Measurements from ENCODE around the gene ADK.
"Not testable (repeated sequence)": the region's sequence is repeated elsewhere in the genome, so short reads cannot be mapped to it uniquely, and the experiment has no call there.

Gene ADK

DNA sequence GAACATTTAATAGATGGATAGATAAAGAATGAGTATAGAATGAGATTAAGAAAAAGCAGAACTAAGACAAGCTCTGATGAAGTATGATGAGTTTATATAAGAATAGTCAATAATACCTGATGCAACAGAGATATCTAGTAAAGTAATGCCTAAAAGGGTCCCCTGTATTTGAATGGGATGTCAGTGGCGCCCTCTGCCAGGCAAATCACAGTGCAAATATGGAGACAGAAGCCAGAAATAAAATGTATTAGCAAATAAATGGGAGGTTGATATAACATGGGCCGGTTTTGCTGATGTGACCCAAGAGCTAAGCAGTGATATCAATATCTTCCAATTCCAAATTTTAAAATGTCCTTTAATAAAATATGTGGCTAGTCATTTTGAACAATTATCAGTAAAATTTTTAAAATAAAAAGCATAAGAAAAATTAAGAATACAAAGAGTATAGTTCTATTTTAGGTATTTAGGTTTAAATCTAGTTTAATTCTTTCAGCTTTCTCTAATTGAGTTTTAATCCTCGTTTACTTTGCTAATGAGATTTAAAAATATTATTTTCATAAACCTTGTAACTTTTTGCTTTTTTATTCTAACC is 62.6 kb downstream of the ADK start:
- Histone ChIP-seq H3K4me1 (ENCODE audit: control insufficient read depth in 1 of 2, insufficient read depth in 2 of 2, low read length in 2 of 2) (no peaks in the 10 kb centered on the region), H3K27ac (ENCODE audit: low read length) (no peak overlapping the region)

DNA sequence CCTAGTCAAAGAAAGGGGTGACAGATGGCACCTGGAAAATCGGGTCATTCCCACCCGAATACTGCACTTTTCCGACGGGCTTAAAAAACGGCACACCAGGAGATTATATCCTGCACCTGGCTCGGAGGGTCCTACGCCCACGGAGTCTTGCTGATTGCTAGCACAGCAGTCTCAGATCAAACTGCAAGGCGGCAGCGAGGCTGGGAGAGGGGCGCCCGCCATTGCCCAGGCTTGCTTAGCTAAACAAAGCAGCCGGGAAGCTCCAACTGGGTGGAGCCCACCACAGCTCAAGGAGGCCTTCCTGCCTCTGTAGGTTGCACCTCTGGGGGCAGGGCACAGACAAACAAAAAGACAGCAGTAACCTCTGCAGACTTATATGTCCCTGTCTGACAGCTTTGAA is 66.1 kb downstream of the ADK start:
- H3K9me3 ChIP-seq (ENCODE audit: control insufficient read depth in 1 of 2, low read length in 2 of 2), result not testable (repeated sequence)

More for the DNA sequence above, 62.6 kb downstream of the ADK start:
- H3K36me3 ChIP-seq (ENCODE audit: control insufficient read depth in 1 of 2, insufficient read depth in 2 of 2, low read length in 2 of 2), result no peaks in the 10 kb centered on the region
- no peak overlapping the region for H3K4me3 ChIP-seq (ENCODE audit: low read depth in 1 of 2, low read length in 2 of 2)
- H3K27me3 ChIP-seq (ENCODE audit: low read depth, low read length), result no peaks in the 10 kb centered on the region
- H3K9me3 ChIP-seq (ENCODE audit: control insufficient read depth in 1 of 2, low read length in 2 of 2), result no peaks in the 10 kb centered on the region

DNA sequence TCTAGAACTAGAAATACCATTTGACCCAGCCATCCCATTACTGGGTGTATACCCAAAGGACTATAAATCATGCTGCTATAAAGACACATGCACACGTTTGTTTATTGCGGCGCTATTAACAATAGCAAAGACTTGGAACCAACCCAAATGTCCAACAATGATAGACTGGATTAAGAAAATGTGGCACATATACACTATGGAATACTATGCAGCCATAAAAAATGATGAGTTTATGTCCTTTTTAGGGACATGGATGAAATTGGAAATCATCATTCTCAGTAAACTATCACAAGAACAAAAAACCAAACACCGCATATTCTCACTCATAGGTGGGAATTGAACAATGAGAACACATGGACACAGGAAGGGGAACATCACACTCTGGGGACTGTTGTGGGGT is 71.4 kb downstream of the ADK start:
- H3K36me3 ChIP-seq (ENCODE audit: control insufficient read depth in 1 of 2, insufficient read depth in 2 of 2, low read length in 2 of 2); H3K4me1 ChIP-seq (ENCODE audit: control insufficient read depth in 1 of 2, insufficient read depth in 2 of 2, low read length in 2 of 2); H3K4me3 ChIP-seq (ENCODE audit: low read depth in 1 of 2, low read length in 2 of 2); H3K9me3 ChIP-seq (ENCODE audit: control insufficient read depth in 1 of 2, low read length in 2 of 2); H3K27ac ChIP-seq (ENCODE audit: low read length); H3K27me3 ChIP-seq (ENCODE audit: low read depth, low read length): not testable (repeated sequence)

More for the DNA sequence above, 66.1 kb downstream of the ADK start:
- not testable (repeated sequence) for H3K27me3 ChIP-seq (ENCODE audit: low read depth, low read length); H3K4me3 ChIP-seq (ENCODE audit: low read depth in 1 of 2, low read length in 2 of 2); H3K36me3 ChIP-seq (ENCODE audit: control insufficient read depth in 1 of 2, insufficient read depth in 2 of 2, low read length in 2 of 2); H3K27ac ChIP-seq (ENCODE audit: low read length); H3K4me1 ChIP-seq (ENCODE audit: control insufficient read depth in 1 of 2, insufficient read depth in 2 of 2, low read length in 2 of 2)

DNA sequence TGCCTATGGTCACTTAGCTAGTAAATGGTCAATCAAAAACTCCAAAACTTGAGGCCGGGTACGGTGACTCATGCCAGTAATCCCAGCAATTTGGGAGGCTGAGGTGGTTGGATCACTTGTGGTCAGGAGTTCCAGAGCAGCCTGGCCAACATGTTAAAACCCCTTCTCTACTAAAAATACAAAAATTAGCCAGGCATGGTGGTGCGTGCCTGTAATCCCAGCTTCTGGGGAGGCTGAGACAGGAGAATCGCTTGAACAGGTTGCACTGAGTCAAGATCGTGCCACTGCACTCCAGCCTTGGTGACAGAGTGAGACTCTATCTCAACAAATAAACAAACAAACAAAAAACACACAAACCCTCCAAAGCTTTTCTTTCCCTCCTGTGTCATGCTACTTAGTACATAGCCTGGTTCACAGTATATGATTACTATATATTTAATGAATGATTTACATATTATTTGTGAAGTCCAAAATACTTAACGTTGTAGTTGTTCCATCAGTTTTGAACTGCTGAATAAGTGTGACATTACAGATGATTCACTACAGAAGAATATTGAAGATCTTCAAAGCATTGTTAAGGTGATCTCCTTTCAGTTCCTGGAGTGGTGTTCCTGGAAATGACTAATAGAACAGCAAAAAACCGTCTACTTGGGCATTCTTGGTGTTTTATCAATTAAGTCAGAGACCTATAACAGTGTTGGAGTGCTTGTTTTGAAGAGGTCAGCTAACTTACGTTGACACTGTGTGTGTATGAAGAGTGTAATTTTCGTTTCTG is 72.9 kb downstream of the ADK start:
- Histone ChIP-seq H3K27me3 (ENCODE audit: low read depth, low read length) (no peaks in the 10 kb centered on the region), H3K36me3 (ENCODE audit: control insufficient read depth in 1 of 2, insufficient read depth in 2 of 2, low read length in 2 of 2) (no peaks in the 10 kb centered on the region), H3K4me3 (ENCODE audit: low read depth in 1 of 2, low read length in 2 of 2) (no peak overlapping the region), H3K4me1 (ENCODE audit: control insufficient read depth in 1 of 2, insufficient read depth in 2 of 2, low read length in 2 of 2) (no peaks in the 10 kb centered on the region), H3K9me3 (ENCODE audit: control insufficient read depth in 1 of 2, low read length in 2 of 2) (no peaks in the 10 kb centered on the region), H3K27ac (ENCODE audit: low read length) (no peak overlapping the region)

DNA sequence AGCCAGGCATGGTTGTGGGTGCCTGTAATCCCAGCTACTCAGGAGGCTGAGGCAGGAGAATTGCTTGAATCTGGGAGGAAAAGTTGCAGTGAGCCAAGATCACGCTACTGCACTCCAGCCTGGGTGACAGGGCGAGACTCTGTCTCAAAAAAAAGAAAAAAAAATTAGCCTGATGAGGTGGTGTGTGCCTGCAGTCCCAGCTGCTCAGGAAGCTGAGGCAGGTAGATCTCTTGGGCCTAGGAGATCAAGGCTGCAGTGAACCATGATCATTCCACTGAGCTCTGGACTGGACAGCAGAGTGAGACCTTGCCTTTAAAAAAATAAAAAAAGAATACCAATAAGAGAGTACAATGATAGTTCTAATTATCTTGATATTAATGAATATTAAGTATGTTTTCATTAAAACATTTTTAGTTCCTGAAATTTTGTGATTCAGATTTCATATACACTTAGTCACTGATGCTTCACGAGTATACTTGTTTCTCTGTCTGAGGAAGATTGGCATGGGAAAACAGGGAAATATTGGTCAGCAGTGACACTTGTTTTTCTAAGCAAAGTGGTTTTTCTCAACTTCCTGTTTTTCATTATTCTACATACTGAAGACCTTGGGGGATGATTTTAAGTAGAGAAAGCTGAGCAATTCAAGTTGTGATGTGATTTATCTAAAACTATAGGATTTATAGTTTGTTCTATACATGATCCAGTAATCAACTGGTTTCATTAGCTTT is 76.8 kb downstream of the ADK start:
- H3K4me1 ChIP-seq (ENCODE audit: control insufficient read depth in 1 of 2, insufficient read depth in 2 of 2, low read length in 2 of 2), result no peaks in the 10 kb centered on the region
- H3K4me3 ChIP-seq (ENCODE audit: low read depth in 1 of 2, low read length in 2 of 2), result no peak overlapping the region
- no peak overlapping the region for H3K27ac ChIP-seq (ENCODE audit: low read length)
- no peaks in the 10 kb centered on the region for H3K9me3 ChIP-seq (ENCODE audit: control insufficient read depth in 1 of 2, low read length in 2 of 2)
- no peaks in the 10 kb centered on the region for H3K36me3 ChIP-seq (ENCODE audit: control insufficient read depth in 1 of 2, insufficient read depth in 2 of 2, low read length in 2 of 2)
- H3K27me3 ChIP-seq (ENCODE audit: low read depth, low read length), result no peaks in the 10 kb centered on the region

- H3K27me3 ChIP-seq (ENCODE audit: low read depth, low read length), result no peaks in the 10 kb centered on the region
- no peaks in the 10 kb centered on the region for H3K36me3 ChIP-seq (ENCODE audit: control insufficient read depth in 1 of 2, insufficient read depth in 2 of 2, low read length in 2 of 2)
- H3K4me1 ChIP-seq (ENCODE audit: control insufficient read depth in 1 of 2, insufficient read depth in 2 of 2, low read length in 2 of 2), result no peaks in the 10 kb centered on the region
- no peak overlapping the region for H3K27ac ChIP-seq (ENCODE audit: low read length)
- no peak overlapping the region for H3K4me3 ChIP-seq (ENCODE audit: low read depth in 1 of 2, low read length in 2 of 2)
- no peaks in the 10 kb centered on the region for H3K9me3 ChIP-seq (ENCODE audit: control insufficient read depth in 1 of 2, low read length in 2 of 2)
Measured at GRCh38 chr10:74231375-74231774, 80.4 kb downstream of the ADK start.

GRCh38 chr10:74233281-74233680 is 82.3 kb downstream of the ADK start:
- H3K4me3 ChIP-seq (ENCODE audit: low read depth in 1 of 2, low read length in 2 of 2), result no peak overlapping the region
- H3K27ac ChIP-seq (ENCODE audit: low read length), result no peak overlapping the region
- H3K36me3 ChIP-seq (ENCODE audit: control insufficient read depth in 1 of 2, insufficient read depth in 2 of 2, low read length in 2 of 2), result no peaks in the 10 kb centered on the region
- H3K4me1 ChIP-seq (ENCODE audit: control insufficient read depth in 1 of 2, insufficient read depth in 2 of 2, low read length in 2 of 2), result no peaks in the 10 kb centered on the region
- no peaks in the 10 kb centered on the region for H3K27me3 ChIP-seq (ENCODE audit: low read depth, low read length)
- no peaks in the 10 kb centered on the region for H3K9me3 ChIP-seq (ENCODE audit: control insufficient read depth in 1 of 2, low read length in 2 of 2)

GRCh38 chr10:74234569-74234968 is 83.5 kb downstream of the ADK start:
- H3K9me3 ChIP-seq (ENCODE audit: control insufficient read depth in 1 of 2, low read length in 2 of 2), result no peaks in the 10 kb centered on the region
- no peak overlapping the region for H3K4me3 ChIP-seq (ENCODE audit: low read depth in 1 of 2, low read length in 2 of 2)
- no peak overlapping the region for H3K27ac ChIP-seq (ENCODE audit: low read length)
- H3K36me3 ChIP-seq (ENCODE audit: control insufficient read depth in 1 of 2, insufficient read depth in 2 of 2, low read length in 2 of 2), result no peaks in the 10 kb centered on the region
- H3K27me3 ChIP-seq (ENCODE audit: low read depth, low read length), result no peaks in the 10 kb centered on the region
- no peaks in the 10 kb centered on the region for H3K4me1 ChIP-seq (ENCODE audit: control insufficient read depth in 1 of 2, insufficient read depth in 2 of 2, low read length in 2 of 2)

- Histone ChIP-seq H3K27ac (ENCODE audit: low read length) (peak overlapping the region; percentile 11), H3K4me1 (ENCODE audit: control insufficient read depth in 1 of 2, insufficient read depth in 2 of 2, low read length in 2 of 2) (no peaks in the 10 kb centered on the region), H3K4me3 (ENCODE audit: low read depth in 1 of 2, low read length in 2 of 2) (no peak overlapping the region), H3K27me3 (ENCODE audit: low read depth, low read length) (no peaks in the 10 kb centered on the region), H3K36me3 (ENCODE audit: control insufficient read depth in 1 of 2, insufficient read depth in 2 of 2, low read length in 2 of 2) (peaks cover 0 to 4% of the 10 kb centered on the region in 2 donors), H3K9me3 (ENCODE audit: control insufficient read depth in 1 of 2, low read length in 2 of 2) (no peaks in the 10 kb centered on the region)
Measured at GRCh38 chr10:74238031-74238431, 87.0 kb downstream of the ADK start.

GRCh38 chr10:74238516-74238915 is 87.5 kb downstream of the ADK start:
- Histone ChIP-seq H3K9me3 (ENCODE audit: control insufficient read depth in 1 of 2, low read length in 2 of 2) (no peaks in the 10 kb centered on the region), H3K4me1 (ENCODE audit: control insufficient read depth in 1 of 2, insufficient read depth in 2 of 2, low read length in 2 of 2) (no peaks in the 10 kb centered on the region), H3K4me3 (ENCODE audit: low read depth in 1 of 2, low read length in 2 of 2) (no peak overlapping the region), H3K36me3 (ENCODE audit: control insufficient read depth in 1 of 2, insufficient read depth in 2 of 2, low read length in 2 of 2) (peaks cover 0 to 8% of the 10 kb centered on the region in 2 donors), H3K27me3 (ENCODE audit: low read depth, low read length) (no peaks in the 10 kb centered on the region), H3K27ac (ENCODE audit: low read length) (no peak overlapping the region)

DNA sequence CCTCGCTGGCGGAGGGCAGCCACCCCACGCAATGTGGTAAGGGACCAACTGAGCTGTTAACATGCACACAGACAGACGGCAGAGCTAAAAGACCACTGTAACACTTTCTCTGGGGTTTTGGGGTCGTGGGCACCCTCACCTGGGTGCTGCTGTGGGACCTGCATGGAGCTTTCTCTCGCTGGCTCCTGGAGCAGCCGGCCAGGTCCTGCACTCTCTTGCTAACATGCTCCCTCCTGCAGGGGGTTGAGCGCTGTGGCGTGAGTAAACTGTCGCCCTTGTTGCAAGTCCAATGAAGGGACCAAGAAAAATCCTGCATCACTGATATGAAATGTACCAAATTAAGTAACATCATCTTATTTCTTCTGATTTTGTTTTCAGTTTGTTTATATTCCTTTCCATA is 92.0 kb downstream of the ADK start:
- peaks cover 0 to 8% of the 10 kb centered on the region in 2 donors for H3K36me3 ChIP-seq (ENCODE audit: control insufficient read depth in 1 of 2, insufficient read depth in 2 of 2, low read length in 2 of 2)
- H3K9me3 ChIP-seq (ENCODE audit: control insufficient read depth in 1 of 2, low read length in 2 of 2), result no peaks in the 10 kb centered on the region
- no peak overlapping the region for H3K4me3 ChIP-seq (ENCODE audit: low read depth in 1 of 2, low read length in 2 of 2)
- H3K27ac ChIP-seq (ENCODE audit: low read length), result no peak overlapping the region
- no peaks in the 10 kb centered on the region for H3K4me1 ChIP-seq (ENCODE audit: control insufficient read depth in 1 of 2, insufficient read depth in 2 of 2, low read length in 2 of 2)
- no peaks in the 10 kb centered on the region for H3K27me3 ChIP-seq (ENCODE audit: low read depth, low read length)
